Neutrophil (primary cell): ENCODE measurements around the gene TAF6L.
"Not testable (repeated sequence)": the region's sequence is repeated elsewhere in the genome, so short reads cannot be mapped to it uniquely, and the experiment has no call there.

Source experiments
- H3K27ac ChIP-seq: fragments of 200-600 bp; sonication (generic); 2 replicates; pipeline ENCODE4 v1.5.1; 2016; ENCODE audit warnings: mild to moderate bottlenecking, moderate library complexity
- H3K27me3 ChIP-seq: fragments of 200-600 bp; sonication (generic); 2 replicates; pipeline ENCODE4 v1.6.0; 2016; ENCODE audit warnings: mild to moderate bottlenecking
- H3K36me3 ChIP-seq: fragments of 200-600 bp; sonication (generic); 2 replicates; pipeline ENCODE4 v1.5.1; 2017
- H3K4me1 ChIP-seq, 2 experiments: fragments of 200-600 bp in 1 of 2; sonication (generic) in 1 of 2; 1 replicate in 1 of 2; 2 replicates in 1 of 2; pipeline versions ENCODE4 v1.5.1 to v1.6.1; 2013 to 2016; ENCODE audit warnings: low read depth in 1 of 2, low read length in 1 of 2, mild to moderate bottlenecking in 1 of 2, moderate library complexity in 1 of 2; ENCODE audit not compliant: control insufficient read depth in 1 of 2, insufficient read depth in 1 of 2
- H3K4me3 ChIP-seq, 2 experiments: fragments of 200-600 bp in 1 of 2; sonication (generic) in 1 of 2; 1 replicate in 1 of 2; 2 replicates in 1 of 2; pipeline ENCODE4 v1.5.1; 2013 to 2016; ENCODE audit warnings: low read depth in 1 of 2, low read length in 1 of 2, mild to moderate bottlenecking in 1 of 2, moderate library complexity in 1 of 2
- H3K9me3 ChIP-seq: fragments of 200-600 bp; sonication (generic); 2 replicates; pipeline ENCODE4 v1.5.1; 2016
- TF ChIP-seq, protein P1 (sequence below): fragments of 200-600 bp; sonication (generic); IDR thresholded peaks from 2 replicates; pipeline ENCODE4 v1.5.1; 2016; ENCODE audit warnings: antibody characterized with exemption

The TAF6L gene

DNA sequence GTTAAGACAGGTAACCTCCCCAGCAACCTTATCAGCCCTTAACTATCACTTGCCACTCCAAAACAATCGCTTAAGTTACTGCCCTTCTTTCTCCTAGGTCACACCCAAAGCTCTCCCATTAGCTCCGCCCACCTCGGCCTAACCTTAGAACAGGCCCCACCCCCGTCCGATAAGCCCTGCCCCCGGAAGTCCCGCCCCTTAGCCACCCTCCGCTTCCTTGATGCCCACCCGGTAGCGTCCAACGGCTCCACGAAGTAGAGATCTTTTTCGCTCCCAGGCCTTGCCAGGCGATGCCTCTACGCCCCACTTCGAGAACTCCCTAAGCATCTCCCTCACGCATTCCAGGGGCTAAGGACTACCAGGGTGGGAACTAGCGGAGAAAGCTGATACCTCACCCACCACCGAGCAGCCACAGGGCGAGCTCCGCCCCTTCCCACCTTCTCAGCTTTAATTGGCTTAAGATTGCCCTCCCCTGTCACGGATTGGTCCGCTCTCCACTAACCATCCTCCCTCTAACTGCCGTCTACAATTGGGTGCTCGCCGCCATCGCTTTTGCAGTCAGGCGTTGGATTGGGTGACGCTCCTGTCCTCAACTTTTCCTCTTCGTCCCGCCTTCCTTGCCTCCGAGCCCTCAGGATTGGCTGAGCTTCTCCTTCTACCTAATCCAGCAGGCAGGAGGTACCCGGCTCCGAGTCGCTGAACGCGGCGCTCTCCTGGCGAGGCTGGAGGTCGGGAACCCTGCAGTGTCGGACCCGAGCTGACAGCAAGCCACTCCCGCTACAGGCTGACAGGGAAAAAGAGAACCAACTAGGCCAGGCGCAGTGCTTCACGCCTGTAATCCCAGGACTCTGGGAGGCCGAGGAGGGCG is 17.2 kb upstream of the TAF6L start, which contains the start of gene ZBTB3:
Gene ZBTB3, minus strand, starts transcription at position 425 of the 868 bp plus-strand sequence. CDS start 496 bp downstream, outside the sequence.
- no peaks in the 10 kb centered on the region for H3K27me3 ChIP-seq
- TF ChIP-seq, protein P1, sequence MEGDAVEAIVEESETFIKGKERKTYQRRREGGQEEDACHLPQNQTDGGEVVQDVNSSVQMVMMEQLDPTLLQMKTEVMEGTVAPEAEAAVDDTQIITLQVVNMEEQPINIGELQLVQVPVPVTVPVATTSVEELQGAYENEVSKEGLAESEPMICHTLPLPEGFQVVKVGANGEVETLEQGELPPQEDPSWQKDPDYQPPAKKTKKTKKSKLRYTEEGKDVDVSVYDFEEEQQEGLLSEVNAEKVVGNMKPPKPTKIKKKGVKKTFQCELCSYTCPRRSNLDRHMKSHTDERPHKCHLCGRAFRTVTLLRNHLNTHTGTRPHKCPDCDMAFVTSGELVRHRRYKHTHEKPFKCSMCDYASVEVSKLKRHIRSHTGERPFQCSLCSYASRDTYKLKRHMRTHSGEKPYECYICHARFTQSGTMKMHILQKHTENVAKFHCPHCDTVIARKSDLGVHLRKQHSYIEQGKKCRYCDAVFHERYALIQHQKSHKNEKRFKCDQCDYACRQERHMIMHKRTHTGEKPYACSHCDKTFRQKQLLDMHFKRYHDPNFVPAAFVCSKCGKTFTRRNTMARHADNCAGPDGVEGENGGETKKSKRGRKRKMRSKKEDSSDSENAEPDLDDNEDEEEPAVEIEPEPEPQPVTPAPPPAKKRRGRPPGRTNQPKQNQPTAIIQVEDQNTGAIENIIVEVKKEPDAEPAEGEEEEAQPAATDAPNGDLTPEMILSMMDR, result peak; percentile 81
- H3K27ac ChIP-seq, result peak within 1 kb of the TSS; percentile 91
- H3K9me3 ChIP-seq, result no peaks in the 10 kb centered on the region
- no peaks in the 10 kb centered on the region for H3K36me3 ChIP-seq
- peak within 1 kb of the TSS; percentile 79 to 92 for H3K4me3 ChIP-seq
- H3K4me1 ChIP-seq, result peaks cover 14 to 18% of the 10 kb centered on the region in 2 experiments

DNA sequence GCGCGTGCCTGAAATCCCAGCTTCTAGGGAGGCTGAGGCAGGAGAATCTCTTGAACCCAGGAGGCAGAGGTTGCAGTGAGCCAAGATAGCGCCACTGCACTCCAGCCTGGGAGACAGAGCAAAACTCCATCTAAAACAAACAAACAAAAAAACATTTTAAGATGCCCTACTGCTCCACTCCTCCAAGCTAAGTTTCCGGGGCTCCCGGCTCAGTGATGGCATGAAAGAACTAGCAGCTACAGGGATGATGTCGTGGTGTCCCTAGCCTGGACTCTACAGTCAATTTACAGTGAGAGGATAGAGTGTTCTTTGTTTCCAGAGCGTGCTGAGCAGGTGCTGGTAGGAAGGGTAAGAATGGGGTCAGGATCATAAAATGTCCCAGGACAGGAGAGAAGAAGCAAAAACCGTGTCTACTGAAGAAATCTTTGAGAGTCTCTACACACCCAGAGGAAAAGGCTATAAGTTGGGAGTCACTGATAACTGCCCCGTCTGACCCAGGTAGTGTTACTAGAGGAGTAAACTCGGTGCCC is 16.0 kb upstream of the TAF6L start:
- Histone ChIP-seq H3K36me3 (no peaks in the 10 kb centered on the region), H3K4me3 (peak overlapping the region in 1 of 2 experiments; percentile 92), H3K27ac (no peak overlapping the region), H3K27me3 (no peaks in the 10 kb centered on the region), H3K9me3 (no peaks in the 10 kb centered on the region), H3K4me1 (peaks cover 14 to 18% of the 10 kb centered on the region in 2 experiments)
- TF ChIP-seq, protein P1, result no peak

DNA sequence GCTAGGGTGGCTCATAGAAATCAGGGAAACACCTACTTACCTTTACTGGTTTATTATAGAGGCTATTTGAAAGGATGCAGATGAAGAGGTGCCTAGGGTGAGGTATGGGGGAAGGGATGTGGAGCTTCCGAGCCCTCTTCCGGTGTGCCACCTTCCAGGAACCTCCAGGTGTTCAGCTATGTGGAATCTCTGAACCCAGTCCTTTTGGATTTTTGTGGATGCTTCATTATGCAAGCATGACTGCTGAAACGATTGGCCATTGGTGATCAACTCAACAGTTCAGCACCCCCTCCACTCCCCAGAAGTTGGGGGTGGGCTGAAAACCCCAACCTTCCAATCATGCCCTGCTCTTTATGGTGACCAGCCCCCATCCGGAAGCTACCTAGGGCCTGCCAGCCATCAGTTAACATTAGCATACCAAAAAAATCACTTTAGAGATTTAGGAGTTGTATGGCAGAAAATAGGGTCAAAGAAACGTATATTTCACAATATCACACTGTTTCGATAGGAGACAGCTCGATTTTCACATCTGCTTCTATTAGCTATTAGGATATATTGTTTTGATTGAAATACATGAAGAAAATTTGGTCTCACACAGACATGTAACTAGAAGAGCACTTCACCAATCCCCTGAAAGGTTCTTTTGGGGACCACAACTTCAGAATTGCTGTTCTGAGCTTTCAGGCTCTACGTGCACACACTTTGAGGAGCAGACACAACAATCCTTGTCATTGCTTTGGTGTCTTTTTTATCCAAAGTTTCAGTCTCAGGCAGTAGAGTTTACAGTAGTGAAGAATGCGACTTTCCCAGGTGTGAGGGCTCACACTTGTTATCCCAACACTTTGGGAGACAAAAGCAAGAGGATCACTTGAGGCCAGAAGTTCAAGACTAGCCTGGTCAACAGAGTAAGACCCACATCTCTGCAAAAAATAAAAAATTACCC is 13.1 kb upstream of the TAF6L start:
- Histone ChIP-seq H3K27ac (no peak overlapping the region), H3K9me3 (no peaks in the 10 kb centered on the region), H3K36me3 (no peaks in the 10 kb centered on the region), H3K4me1 (peaks cover 29 to 30% of the 10 kb centered on the region in 2 experiments), H3K4me3 (no peak overlapping the region), H3K27me3 (no peaks in the 10 kb centered on the region)
- TF ChIP-seq, protein P1, result no peak

DNA sequence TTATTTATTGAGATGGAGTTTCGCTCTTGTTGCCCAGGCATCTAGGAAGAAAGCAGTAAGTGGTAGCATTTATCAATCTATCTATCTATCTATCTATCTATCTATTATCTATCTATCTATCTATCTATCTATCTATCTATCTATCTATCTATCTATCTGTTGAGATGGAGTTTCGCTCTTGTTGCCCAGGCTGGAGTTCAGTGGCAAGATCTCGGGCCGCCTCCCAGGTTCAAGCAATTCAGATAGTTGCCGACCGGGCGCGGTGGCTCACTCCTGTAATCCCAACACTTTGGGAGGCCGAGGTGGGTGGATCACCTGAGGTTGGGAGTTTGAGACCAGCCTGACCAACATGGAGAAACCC is 10.3 kb upstream of the TAF6L start:
- Histone ChIP-seq H3K27ac (peak overlapping the region; percentile 86), H3K4me3 (peak overlapping the region; percentile 80 to 98), H3K4me1 (peaks cover 17 to 19% of the 10 kb centered on the region in 2 experiments)
- not testable (repeated sequence) for H3K27me3 ChIP-seq, H3K9me3 ChIP-seq, H3K36me3 ChIP-seq

DNA sequence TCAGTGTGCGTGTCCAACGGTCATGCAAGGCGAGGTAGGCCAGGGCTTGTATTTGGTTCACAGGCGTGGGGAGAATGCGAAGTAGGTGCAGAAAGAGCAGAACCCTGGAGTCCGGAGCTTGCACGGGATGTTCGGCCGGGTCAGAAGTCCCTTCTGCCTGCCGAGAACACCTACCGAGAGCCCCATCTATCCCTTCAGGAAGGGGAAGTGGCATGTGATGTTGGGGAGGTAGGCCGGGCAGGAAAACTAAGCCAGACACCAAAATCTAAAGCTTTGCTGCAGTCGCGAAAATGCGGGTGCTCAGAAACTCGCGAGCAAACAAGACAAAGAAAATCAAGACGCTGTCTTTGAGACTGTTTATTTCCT is 435 bp upstream of the TAF6L start:
- H3K4me3 ChIP-seq, result peak overlapping the region; percentile 67 to 84
- peak overlapping the region; percentile 86 for H3K27ac ChIP-seq
- no peaks in the 10 kb centered on the region for H3K27me3 ChIP-seq
- TF ChIP-seq, protein P1, result no peak
- peaks cover 29 to 31% of the 10 kb centered on the region in 2 experiments for H3K4me1 ChIP-seq
- no peaks in the 10 kb centered on the region for H3K9me3 ChIP-seq
- peaks cover 16% of the 10 kb centered on the region for H3K36me3 ChIP-seq
